Stomach smooth muscle (tissue), 2 donors: ENCODE results near the gene WWTR1.

Experiments
- H3K27ac ChIP-seq: one replicate; pipeline ENCODE4 v1.7.0; 2013; ENCODE audit warnings: mild to moderate bottlenecking, low read length, inconsistent platforms
- H3K27me3 ChIP-seq, 2 donors: one replicate each; pipeline ENCODE4 v1.7.0; 2013; ENCODE audit warnings: low read length in 2 of 2; ENCODE audit not compliant: insufficient read depth in 2 of 2, control insufficient read depth in 1 of 2
- H3K36me3 ChIP-seq, 2 donors: one replicate each; pipeline ENCODE4 v1.7.0; 2013; ENCODE audit warnings: low read length in 2 of 2; ENCODE audit not compliant: control insufficient read depth in 2 of 2, insufficient read depth in 2 of 2
- H3K4me1 ChIP-seq: one replicate; pipeline ENCODE4 v1.7.0; 2013; ENCODE audit warnings: low read length; ENCODE audit not compliant: control insufficient read depth, insufficient read depth
- H3K4me3 ChIP-seq, 2 donors: one replicate each; pipeline ENCODE4 v1.7.0; 2013; ENCODE audit warnings: low read length in 2 of 2
- H3K9ac ChIP-seq, 2 donors: one replicate each; pipeline ENCODE4 v1.7.0; 2013; ENCODE audit warnings: low read length in 2 of 2, mild to moderate bottlenecking in 1 of 2
- H3K9me3 ChIP-seq, 2 donors: one replicate each; pipeline ENCODE4 v1.7.0; 2013; ENCODE audit warnings: low read length in 2 of 2; ENCODE audit not compliant: control insufficient read depth in 2 of 2
- donor health status: healthy.
- donor health status: Pancreatic carcinoma.

The WWTR1 gene

DNA sequence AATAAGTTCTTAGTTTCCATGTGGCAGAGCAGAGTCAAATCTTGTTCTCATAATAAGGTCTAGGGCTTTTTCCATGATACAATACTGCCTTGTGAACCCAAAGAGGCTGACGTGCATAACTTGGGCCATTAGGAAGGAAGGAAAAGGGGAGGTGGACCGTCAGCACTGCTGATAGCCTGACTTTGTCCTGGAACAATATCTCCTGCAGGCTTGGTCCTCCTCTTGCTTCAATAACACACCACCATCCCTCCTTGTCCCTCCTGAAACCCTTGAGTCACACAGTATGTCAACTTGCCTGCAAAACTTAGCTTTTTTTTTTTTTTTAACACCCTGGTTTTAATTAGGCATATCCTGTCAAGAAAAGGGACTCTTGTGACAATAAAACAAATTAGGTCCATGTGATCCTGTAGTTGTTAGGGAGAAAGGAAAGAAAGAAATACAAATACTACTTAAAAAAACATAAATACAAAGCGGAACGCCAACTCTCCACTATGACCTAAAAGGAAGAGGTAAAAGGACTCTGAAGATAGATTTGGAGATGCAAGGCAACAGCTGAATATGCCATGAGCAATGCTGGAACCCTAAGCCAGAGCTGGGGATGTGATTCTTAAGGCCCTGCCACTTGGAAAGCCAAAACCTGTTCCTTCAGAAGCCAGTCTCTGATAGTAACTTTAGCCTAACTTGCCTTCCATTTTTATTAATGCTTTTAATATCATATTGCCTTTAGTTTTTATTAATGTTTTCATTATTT is 67.0 kb downstream of the WWTR1 start:
- no peaks in the 10 kb centered on the region for H3K9me3 ChIP-seq
- no peak overlapping the region for H3K9ac ChIP-seq
- no peak overlapping the region for H3K27ac ChIP-seq
- H3K4me1 ChIP-seq = peaks cover 17% of the 10 kb centered on the region
- H3K4me3 ChIP-seq = no peak overlapping the region
- H3K36me3 ChIP-seq = no peaks in the 10 kb centered on the region
- H3K27me3 ChIP-seq = no peaks in the 10 kb centered on the region

DNA sequence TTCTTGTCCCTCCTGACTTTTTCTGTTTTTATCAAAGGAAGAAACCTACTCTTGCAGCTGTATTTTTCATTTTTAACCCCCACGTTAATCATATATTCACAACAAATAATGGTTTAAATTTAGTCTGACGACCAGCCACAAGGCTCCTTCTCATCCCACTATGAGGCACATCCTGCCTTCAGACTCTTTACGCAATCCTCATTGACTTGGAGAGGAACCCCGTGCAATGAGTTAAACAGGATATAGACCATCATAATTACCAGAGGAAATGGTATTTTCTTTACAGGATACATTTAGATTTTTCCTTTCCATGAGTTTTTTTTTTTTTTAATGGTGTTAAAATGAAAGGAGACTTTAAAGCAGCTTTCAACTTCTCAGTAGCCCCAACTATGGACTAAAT is 68.5 kb downstream of the WWTR1 start:
- Histone ChIP-seq H3K4me3 (no peak overlapping the region), H3K27me3 (no peaks in the 10 kb centered on the region), H3K4me1 (peaks cover 29% of the 10 kb centered on the region), H3K9me3 (no peaks in the 10 kb centered on the region), H3K9ac (no peak overlapping the region), H3K27ac (no peak overlapping the region), H3K36me3 (no peaks in the 10 kb centered on the region)

DNA sequence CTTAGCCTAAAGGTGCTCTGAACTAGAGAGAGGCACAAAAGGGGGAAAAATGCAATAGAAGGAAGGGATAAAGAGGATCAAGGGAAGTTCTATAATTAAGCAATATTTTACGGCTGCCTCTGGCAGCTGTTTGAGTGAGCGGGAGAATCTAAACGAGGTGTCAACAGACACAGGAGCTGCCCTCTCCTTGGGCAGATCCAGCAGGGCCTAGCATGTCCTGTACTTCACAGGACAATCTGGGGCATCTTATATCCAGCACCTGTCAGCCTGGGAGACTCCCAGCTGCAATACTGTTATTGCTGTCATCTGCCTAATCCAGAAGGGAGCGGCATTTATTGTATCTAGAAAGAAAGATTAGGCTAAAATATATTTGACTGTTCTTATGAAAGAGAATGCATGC is 68.9 kb downstream of the WWTR1 start:
- Histone ChIP-seq H3K9me3 (no peaks in the 10 kb centered on the region), H3K9ac (no peak overlapping the region), H3K36me3 (no peaks in the 10 kb centered on the region), H3K27me3 (no peaks in the 10 kb centered on the region), H3K4me3 (no peak overlapping the region), H3K27ac (no peak overlapping the region), H3K4me1 (peaks cover 31% of the 10 kb centered on the region)

DNA sequence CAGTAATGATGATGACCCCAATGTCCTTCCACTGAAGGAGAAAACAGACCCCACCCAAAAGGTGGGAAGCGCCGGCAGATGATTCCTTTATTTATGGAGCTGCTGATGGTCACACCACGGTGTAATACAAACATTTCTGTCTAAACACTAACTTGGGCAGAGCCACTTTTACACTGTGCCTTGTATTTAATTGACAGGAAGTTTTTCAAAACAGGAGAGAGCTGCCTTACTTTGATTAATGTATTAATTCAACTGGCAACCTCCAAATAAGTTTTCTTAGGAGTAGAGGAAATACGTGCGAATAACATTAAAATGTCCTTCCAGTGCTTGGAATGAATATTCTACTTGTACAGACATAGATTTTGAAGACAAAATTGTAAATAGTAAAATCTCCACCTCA is 70.4 kb downstream of the WWTR1 start:
- H3K9me3 ChIP-seq = no peaks in the 10 kb centered on the region
- H3K36me3 ChIP-seq = no peaks in the 10 kb centered on the region
- H3K4me3 ChIP-seq = no peak overlapping the region
- H3K27me3 ChIP-seq = no peaks in the 10 kb centered on the region
- H3K4me1 ChIP-seq = peaks cover 28% of the 10 kb centered on the region
- H3K9ac ChIP-seq = no peak overlapping the region
- H3K27ac ChIP-seq = no peak overlapping the region

GRCh38 chr3:149586871-149587270 is 71.0 kb downstream of the WWTR1 start:
- no peak overlapping the region for H3K27ac ChIP-seq
- H3K4me1 ChIP-seq = peaks cover 33% of the 10 kb centered on the region
- H3K9me3 ChIP-seq = no peaks in the 10 kb centered on the region
- H3K9ac ChIP-seq = no peak overlapping the region
- H3K4me3 ChIP-seq = no peak overlapping the region
- H3K27me3 ChIP-seq = no peaks in the 10 kb centered on the region
- no peaks in the 10 kb centered on the region for H3K36me3 ChIP-seq

GRCh38 chr3:149585401-149585726 is 72.5 kb downstream of the WWTR1 start:
- Histone ChIP-seq H3K9me3 (no peaks in the 10 kb centered on the region), H3K27ac (no peak overlapping the region), H3K4me1 (peaks cover 37% of the 10 kb centered on the region), H3K9ac (no peak overlapping the region), H3K27me3 (no peaks in the 10 kb centered on the region), H3K36me3 (no peaks in the 10 kb centered on the region), H3K4me3 (no peak overlapping the region)

- H3K9me3 ChIP-seq = no peaks in the 10 kb centered on the region
- H3K36me3 ChIP-seq = no peaks in the 10 kb centered on the region
- no peak overlapping the region for H3K9ac ChIP-seq
- H3K27ac ChIP-seq = peak overlapping the region; percentile 31
- H3K4me1 ChIP-seq = peaks cover 41% of the 10 kb centered on the region
- no peaks in the 10 kb centered on the region for H3K27me3 ChIP-seq
- H3K4me3 ChIP-seq = no peak overlapping the region
Measured at GRCh38 chr3:149583921-149584635, 73.7 kb downstream of the WWTR1 start.

DNA sequence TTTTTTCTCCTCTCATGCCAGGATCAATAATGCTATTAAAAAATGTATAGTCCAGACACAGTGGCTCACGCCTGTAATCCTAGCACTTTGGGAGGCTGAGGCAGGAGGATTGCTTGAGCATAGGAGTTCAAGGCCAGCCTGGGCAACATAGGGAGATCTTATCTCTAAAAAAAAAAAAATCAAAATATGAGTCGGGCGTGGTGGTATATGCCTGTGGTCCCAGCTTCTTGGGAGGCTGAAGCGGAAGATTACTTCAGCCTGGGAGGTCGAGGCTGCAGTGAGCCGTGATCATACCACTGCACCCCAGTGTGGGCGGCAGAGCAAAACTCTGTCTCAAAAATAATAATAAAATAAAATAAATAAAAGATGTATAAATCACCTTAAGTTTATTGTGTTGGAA is 75.4 kb downstream of the WWTR1 start:
- Histone ChIP-seq H3K27me3 (no peaks in the 10 kb centered on the region), H3K9ac (no peak overlapping the region), H3K4me1 (peaks cover 46% of the 10 kb centered on the region), H3K9me3 (no peaks in the 10 kb centered on the region), H3K36me3 (no peaks in the 10 kb centered on the region), H3K4me3 (no peak overlapping the region), H3K27ac (no peak overlapping the region)

- no peak overlapping the region for H3K27ac ChIP-seq
- peaks cover 45% of the 10 kb centered on the region for H3K4me1 ChIP-seq
- H3K9me3 ChIP-seq = no peaks in the 10 kb centered on the region
- H3K4me3 ChIP-seq = peak overlapping the region in 1 of 2 donors; percentile 40
- H3K36me3 ChIP-seq = no peaks in the 10 kb centered on the region
- H3K27me3 ChIP-seq = no peaks in the 10 kb centered on the region
- H3K9ac ChIP-seq = no peak overlapping the region
Measured at GRCh38 chr3:149581681-149582370, 76.0 kb downstream of the WWTR1 start.

DNA sequence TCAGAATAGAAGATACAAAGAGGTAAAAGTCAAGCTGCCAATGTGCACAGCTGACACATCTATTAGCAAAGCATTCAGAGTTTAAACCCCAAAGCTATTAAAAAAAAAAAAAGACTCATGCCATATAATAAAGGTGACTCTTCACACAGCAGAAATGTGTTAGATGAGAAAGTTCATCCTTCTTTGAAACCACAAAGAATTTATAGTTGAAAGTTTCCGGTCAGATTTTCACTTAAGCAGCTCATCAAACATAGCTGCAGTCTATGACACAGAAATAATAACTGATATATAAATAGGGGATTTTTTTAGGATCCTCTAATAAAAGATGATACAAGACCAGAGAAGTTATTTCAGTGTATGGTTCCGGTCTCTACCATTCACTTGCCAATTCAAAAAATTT is 76.6 kb downstream of the WWTR1 start:
- Histone ChIP-seq H3K36me3 (no peaks in the 10 kb centered on the region), H3K4me1 (peaks cover 47% of the 10 kb centered on the region), H3K27me3 (no peaks in the 10 kb centered on the region), H3K27ac (no peak overlapping the region), H3K9ac (no peak overlapping the region), H3K4me3 (no peak overlapping the region), H3K9me3 (no peaks in the 10 kb centered on the region)
